H1 (cell line): ENCODE results near the gene NT5C1A. TPM values are rescaled to one million over a fixed set of nuclear protein-coding genes. Genes with fewer than 3 reads are reported as not detected.
A peak's percentile ranks its signal among the peaks of the same experiment; 100 is the strongest.

Experiments
- CTCF ChIA-PET: fragments of 300-600 bp; sonication (Branson Sonifier 250); formaldehyde crosslinking; loops from one replicate; lab custom pipeline; 2021; ENCODE audit not compliant: partially characterized antibody; lab: Charles Lee
- POLR2A ChIA-PET: fragments of 300-600 bp; sonication (Branson Sonifier 250); formaldehyde crosslinking; loops from one replicate; lab custom pipeline; 2021; ENCODE audit warnings: inconsistent platforms; ENCODE audit not compliant: partially characterized antibody; lab: Charles Lee
- DNase-seq, 2 experiments: peaks; one replicate each; pipeline versions ENCODE4 v3.0.0 to v3.0.0-alpha.2; 2010 to 2022; ENCODE audit warnings: low spot score in 2 of 2, low read depth in 1 of 2, mixed read lengths in 1 of 2
- FAIRE-seq: peaks from 2 replicates; lab custom pipeline; 2011; peaks lifted over from hg19 to GRCh38; lab: Jason Lieb, UNC
- H2AFZ ChIP-seq: 2 replicates; pipeline ENCODE4 v1.8.1; 2012; ENCODE audit warnings: low read length, inconsistent platforms
- H2AK5ac ChIP-seq: 2 replicates; pipeline ENCODE4 v1.6.1; 2013; ENCODE audit warnings: low read depth, low read length
- H2BK120ac ChIP-seq: replicated peaks from 2 replicates; pipeline ENCODE3; 2013; ENCODE audit warnings: low read depth, low read length, inconsistent platforms
- H2BK12ac ChIP-seq: 2 replicates; pipeline ENCODE4 v1.6.1; 2013; ENCODE audit warnings: low read depth, low read length
- H2BK15ac ChIP-seq: 2 replicates; pipeline ENCODE4 v1.6.1; 2013; ENCODE audit warnings: low read length
- H2BK20ac ChIP-seq: 2 replicates; pipeline ENCODE4 v1.6.1; 2013; ENCODE audit warnings: low read length
- H2BK5ac ChIP-seq: 2 replicates; pipeline ENCODE4 v1.6.1; 2013; ENCODE audit warnings: low read depth, low read length
- H3K14ac ChIP-seq: 2 replicates; pipeline ENCODE4 v1.6.1; 2013; ENCODE audit warnings: inconsistent platforms; ENCODE audit not compliant: insufficient read length
- H3K18ac ChIP-seq: 2 replicates; pipeline ENCODE4 v1.6.1; 2013; ENCODE audit warnings: low read length; ENCODE audit errors: extremely low read depth
- H3K23ac ChIP-seq: 2 replicates; pipeline ENCODE4 v1.6.1; 2013; ENCODE audit warnings: inconsistent platforms; ENCODE audit not compliant: insufficient read length
- H3K23me2 ChIP-seq: 2 replicates; pipeline ENCODE4 v1.6.1; 2013; ENCODE audit warnings: low read depth, low read length
- H3K27ac ChIP-seq: 2 replicates; pipeline ENCODE4 v1.6.1; 2011; ENCODE audit warnings: low read depth, low read length, inconsistent platforms
- H3K27me3 ChIP-seq, 4 experiments: replicated peaks in 1 of 4; 1 replicate in 1 of 4; 2 replicates in 3 of 4; pipeline versions ENCODE4 v1.6.1 to v1.8.1; 2011 to 2013; ENCODE audit warnings: low read length in 3 of 4, mild to moderate bottlenecking in 3 of 4, inconsistent platforms in 2 of 4, mixed read lengths in 2 of 4, moderate library complexity in 1 of 4; ENCODE audit not compliant: control insufficient read depth in 3 of 4, insufficient read depth in 3 of 4; ENCODE audit errors: extremely low read depth in 1 of 4
- H3K36me3 ChIP-seq, 4 experiments: 2 replicates each; pipeline versions ENCODE4 v1.6.1 to v1.8.1; 2011 to 2013; ENCODE audit warnings: mild to moderate bottlenecking in 4 of 4, low read length in 3 of 4, moderate library complexity in 2 of 4, control low read depth in 1 of 4, inconsistent platforms in 1 of 4; ENCODE audit not compliant: insufficient read depth in 4 of 4, control insufficient read depth in 2 of 4
- H3K4ac ChIP-seq: replicated peaks from 2 replicates; pipeline ENCODE3; 2013; ENCODE audit warnings: low read length, low read depth, mixed read lengths, inconsistent platforms; ENCODE audit not compliant: insufficient read length
- H3K4me1 ChIP-seq, 4 experiments: replicated peaks in 1 of 4; 1 replicate in 1 of 4; 2 replicates in 3 of 4; pipeline versions ENCODE4 v1.6.1 to v1.8.1; 2011 to 2013; ENCODE audit warnings: low read length in 3 of 4, inconsistent platforms in 2 of 4, mixed read lengths in 1 of 4; ENCODE audit not compliant: insufficient read depth in 4 of 4, control insufficient read depth in 3 of 4
- H3K4me2 ChIP-seq, 2 experiments: 2 replicates each; pipeline versions ENCODE4 v1.6.1 to v1.8.1; 2011 to 2013; ENCODE audit warnings: low read depth in 2 of 2, low read length in 2 of 2, control low read depth in 1 of 2, inconsistent platforms in 1 of 2, mild to moderate bottlenecking in 1 of 2; ENCODE audit not compliant: insufficient read depth in 1 of 2
- H3K4me3 ChIP-seq, 4 experiments: fragments of 200-600, 300-600 bp in 1 of 4; sonication (generic), shearing (Covaris generic), sonication (Bioruptor Twin) in 1 of 4; 2 replicates each; pipeline versions ENCODE4 v1.5.1 to v1.8.1; 2011 to 2016; ENCODE audit warnings: low read length in 4 of 4, low read depth in 3 of 4, control low read depth in 2 of 4, inconsistent platforms in 2 of 4, mild to moderate bottlenecking in 2 of 4, mixed read lengths in 1 of 4, moderate library complexity in 1 of 4; ENCODE audit not compliant: insufficient read depth in 2 of 4; ENCODE audit errors: extremely low read depth in 1 of 4
- H3K56ac ChIP-seq: replicated peaks from 2 replicates; pipeline ENCODE3; 2013; ENCODE audit warnings: low read depth, mild to moderate bottlenecking, mixed read lengths, low read length, inconsistent platforms; ENCODE audit not compliant: insufficient read length
- H3K79me1 ChIP-seq: 2 replicates; pipeline ENCODE4 v1.6.1; 2013; ENCODE audit warnings: low read depth, low read length, control low read depth
- H3K79me2 ChIP-seq, 2 experiments: 2 replicates each; pipeline versions ENCODE4 v1.6.1 to v1.8.1; 2012 to 2013; ENCODE audit warnings: low read length in 2 of 2, mild to moderate bottlenecking in 2 of 2, inconsistent platforms in 1 of 2; ENCODE audit not compliant: insufficient read depth in 2 of 2, control insufficient read depth in 1 of 2
- H3K9ac ChIP-seq, 4 experiments: replicated peaks in 1 of 4; 1 replicate in 1 of 4; 2 replicates in 3 of 4; pipeline versions ENCODE4 v1.6.1 to v1.8.1; 2011 to 2013; ENCODE audit warnings: low read depth in 3 of 4, low read length in 3 of 4, control low read depth in 2 of 4, mild to moderate bottlenecking in 2 of 4, moderate library complexity in 2 of 4, inconsistent platforms in 1 of 4; ENCODE audit errors: extremely low read depth in 1 of 4
- H3K9me3 ChIP-seq, 2 experiments: 2 replicates each; pipeline versions ENCODE4 v1.6.1 to v1.8.1; 2012 to 2013; ENCODE audit warnings: mild to moderate bottlenecking in 2 of 2, moderate library complexity in 2 of 2, control low read depth in 1 of 2, inconsistent platforms in 1 of 2, low read depth in 1 of 2, low read length in 1 of 2, mixed read lengths in 1 of 2; ENCODE audit not compliant: insufficient read depth in 2 of 2
- H4K20me1 ChIP-seq, 2 experiments: replicated peaks in 1 of 2; 2 replicates each; pipeline versions ENCODE3 to v1.8.1; 2011 to 2013; ENCODE audit warnings: inconsistent platforms in 2 of 2, low read length in 2 of 2, mild to moderate bottlenecking in 1 of 2; ENCODE audit not compliant: insufficient read depth in 2 of 2, control insufficient read depth in 1 of 2
- H4K5ac ChIP-seq: 2 replicates; pipeline ENCODE4 v1.6.1; 2013; ENCODE audit warnings: low read length, low read depth, mixed read lengths, inconsistent platforms; ENCODE audit not compliant: insufficient read length
- H4K8ac ChIP-seq: 2 replicates; pipeline ENCODE4 v1.8.0; 2013; ENCODE audit warnings: mild to moderate bottlenecking, moderate library complexity, low read length, inconsistent platforms; ENCODE audit not compliant: insufficient read depth; ENCODE audit errors: extremely low read depth
- H4K91ac ChIP-seq: replicated peaks from 2 replicates; pipeline ENCODE3; 2013; ENCODE audit warnings: low read length, mixed read lengths, inconsistent platforms; ENCODE audit not compliant: insufficient read length
- BCL11A ChIP-seq, 2 experiments: IDR thresholded peaks; one replicate each; pipeline ENCODE4 v1.6.1; 2011; ENCODE audit warnings: low read depth in 2 of 2, low read length in 2 of 2, mild to moderate bottlenecking in 2 of 2
- EP300 ChIP-seq, 2 experiments: IDR thresholded peaks; 1 replicate in 1 of 2; 2 replicates in 1 of 2; pipeline ENCODE4 v1.6.1; 2011 to 2012; ENCODE audit warnings: low read depth in 2 of 2, low read length in 2 of 2, mild to moderate bottlenecking in 2 of 2, borderline replicate concordance in 1 of 2, inconsistent platforms in 1 of 2, moderate library complexity in 1 of 2
- JUN ChIP-seq: IDR thresholded peaks from 2 replicates; pipeline ENCODE4 v1.6.1; 2011; ENCODE audit warnings: low read depth, mild to moderate bottlenecking, improper control_type of control experiment, low read length
- KDM1A ChIP-seq: fragments of 200-600, 300-600 bp; sonication (generic); IDR thresholded peaks from 2 replicates; pipeline ENCODE4 v1.7.1; 2016; ENCODE audit warnings: mild to moderate bottlenecking, low read length, borderline replicate concordance
- SIRT6 ChIP-seq: IDR thresholded peaks from one replicate; pipeline ENCODE4 v1.7.1; 2012; ENCODE audit warnings: low read length, inconsistent platforms
- TCF12 ChIP-seq: IDR thresholded peaks from 2 replicates; pipeline ENCODE4 v1.6.1; 2011; ENCODE audit warnings: low read depth, mild to moderate bottlenecking, low read length
- ZNF274 ChIP-seq: IDR thresholded peaks from 2 replicates; pipeline ENCODE4 v1.7.0; 2012; ENCODE audit warnings: low read length, borderline replicate concordance; ENCODE audit errors: extremely low read depth
- WGBS, 2 experiments: shearing (Covaris generic) in 1 of 2; methylation state at CpG; one replicate each; pipeline versions ENCODE4 v1.1.6 to v1.1.7; 2013 to 2015; ENCODE audit warnings: low lambda C conversion rate in 2 of 2, mixed read lengths in 2 of 2, inconsistent platforms in 1 of 2, low coverage in 1 of 2, missing lambda C conversion rate in 1 of 2; ENCODE audit not compliant: insufficient replicate concordance in 2 of 2, insufficient coverage in 1 of 2, insufficient read length in 1 of 2; ENCODE audit errors: extremely low coverage in 1 of 2, missing lambda C conversion rate in 1 of 2; 5-methylcytosine and 5-hydroxymethylcytosine counted together
- polyA plus RNA-seq, 7 experiments: library from polyadenylated mRNA; depleted of rRNA in 3 of 7; stranded (reverse) in 5 of 7; unstranded in 2 of 7; fragments of >200 nt in 5 of 7; fragments of 200-250 nt in 2 of 7; gene quantifications; 1 replicate in 5 of 7; 2 replicates in 1 of 7; 4 replicates in 1 of 7; pipeline versions ENCODE4 v1.2.1 to v1.2.3, GENCODE V29; 2011 to 2013; ENCODE audit warnings: missing spikeins in 2 of 7, mixed read lengths in 2 of 7
- total RNA-seq: library from RNA; stranded (reverse); fragmentation: NEBNext Ultra II Directional; extraction: Animal tissue kit (Norgen Biotek cat#: 25700); gene quantifications from 2 replicates; pipeline ENCODE4 v1.2.1, GENCODE V29; 2021
- TF ChIP-seq, protein P1 (sequence below): IDR thresholded peaks from 2 replicates; pipeline ENCODE4 v1.6.1; 2012; ENCODE audit warnings: low read length, inconsistent platforms

Gene NT5C1A
- total and polyA plus RNA-seq, 2 of the 8 experiments (the other 6 are each of a cell fraction or from before 2014, with no cell fraction given): not detected

DNA sequence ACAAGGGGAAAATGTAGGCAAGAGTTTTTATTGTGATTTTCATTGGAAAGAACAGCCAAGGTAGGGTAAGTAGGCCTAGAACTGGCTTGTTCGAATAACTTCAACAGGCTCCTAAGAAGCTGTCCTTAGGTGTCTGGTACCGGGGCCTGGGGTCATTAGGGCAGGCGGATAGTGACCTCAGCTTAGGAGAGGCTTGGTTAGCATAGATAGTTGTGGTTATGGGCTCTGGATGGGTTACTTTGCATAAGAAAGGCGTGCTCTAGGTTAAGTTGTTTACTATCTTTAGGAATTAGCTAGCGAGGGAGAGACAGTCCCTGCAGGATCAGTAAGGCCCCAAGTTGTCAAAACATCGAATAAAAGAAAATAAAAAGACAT, 40.0 kb upstream of the NT5C1A start:
- H3K9me3 ChIP-seq: no peaks in the 10 kb centered on the region
- 12% methylated on average over 6 of the region's 6 CpGs; no CpG with 5 or more reads in 1 of the 2 experiments for WGBS, 2 experiments
- no peaks in the 10 kb centered on the region for H3K36me3 ChIP-seq
- H3K4ac ChIP-seq: no peak overlapping the region
- H2BK5ac ChIP-seq: no peak overlapping the region
- no peak overlapping the region for H3K4me3 ChIP-seq
- H3K23ac ChIP-seq: no peak overlapping the region
- H2AK5ac ChIP-seq: no peak overlapping the region
- H2BK20ac ChIP-seq: no peak overlapping the region
- H3K23me2 ChIP-seq: no peaks in the 10 kb centered on the region
- H3K27me3 ChIP-seq: peaks cover 90 to 100% (median 96%) of the 10 kb centered on the region in 4 experiments
- POLR2A ChIA-PET: interaction anchor here (0.6 to 3.1 kb wide), 3 partner anchors 11 to 259 kb away, joined by 4 to 16 read pairs (median 4); no protein-coding TSS in a partner anchor
- no peak overlapping the region for H4K8ac ChIP-seq
- H3K4me1 ChIP-seq: peaks cover 3 to 15% (median 4%) of the 10 kb centered on the region in 4 experiments; a peak in 5 of 7 replicates
- no peak overlapping the region for H3K4me2 ChIP-seq
- no peak overlapping the region for H3K27ac ChIP-seq
- no peak overlapping the region for H3K56ac ChIP-seq
- H3K9ac ChIP-seq: no peak overlapping the region
- peaks cover 16 to 30% of the 10 kb centered on the region in 2 experiments for H4K20me1 ChIP-seq
- H3K79me2 ChIP-seq: no peaks in the 10 kb centered on the region
- FAIRE-seq: peak; percentile 82
- no peak overlapping the region for H3K18ac ChIP-seq
- no peak overlapping the region for H2AFZ ChIP-seq
- H2BK15ac ChIP-seq: no peak overlapping the region
- H4K91ac ChIP-seq: no peak overlapping the region
- peak in 1 of 2 experiments; percentile 57 for DNase-seq
- CTCF ChIA-PET: interaction anchor here (0.7 to 9.1 kb wide), 15 partner anchors 8 to 106 kb away, joined by 3 to 78 read pairs (median 6); partner anchors contain the start of genes HPCAL4 and NT5C1A
- no peak overlapping the region for H2BK120ac ChIP-seq
- H4K5ac ChIP-seq: no peak overlapping the region
- no peak overlapping the region for H3K14ac ChIP-seq
- H2BK12ac ChIP-seq: no peak overlapping the region
- no peaks in the 10 kb centered on the region for H3K79me1 ChIP-seq
- TF ChIP-seq, protein P1, sequence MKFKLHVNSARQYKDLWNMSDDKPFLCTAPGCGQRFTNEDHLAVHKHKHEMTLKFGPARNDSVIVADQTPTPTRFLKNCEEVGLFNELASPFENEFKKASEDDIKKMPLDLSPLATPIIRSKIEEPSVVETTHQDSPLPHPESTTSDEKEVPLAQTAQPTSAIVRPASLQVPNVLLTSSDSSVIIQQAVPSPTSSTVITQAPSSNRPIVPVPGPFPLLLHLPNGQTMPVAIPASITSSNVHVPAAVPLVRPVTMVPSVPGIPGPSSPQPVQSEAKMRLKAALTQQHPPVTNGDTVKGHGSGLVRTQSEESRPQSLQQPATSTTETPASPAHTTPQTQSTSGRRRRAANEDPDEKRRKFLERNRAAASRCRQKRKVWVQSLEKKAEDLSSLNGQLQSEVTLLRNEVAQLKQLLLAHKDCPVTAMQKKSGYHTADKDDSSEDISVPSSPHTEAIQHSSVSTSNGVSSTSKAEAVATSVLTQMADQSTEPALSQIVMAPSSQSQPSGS: peak; percentile 71; the same call in 1 of the 2 replicates
- TF ChIP-seq KDM1A (no peak), ZNF274 (peak; percentile 62; the same call in 1 of the 2 replicates), TCF12 (peak; percentile 98), JUN (0 out of 2 replicates have a peak, but pooled peaks have one; percentile 41), BCL11A (IDR thresholded peaks at IDR 0.05; ENCODE audit: low read depth in 2 of 2, low read length in 2 of 2) (peak; percentile 50 to 52), EP300 (IDR thresholded peaks at IDR 0.05; ENCODE audit: borderline replicate concordance in 1 of 2, low read depth in 2 of 2, low read length in 2 of 2) (peak in 1 of 2 experiments; percentile 80; a peak in 1 of 3 replicates), SIRT6 (no peak)
